HFF-Myc (cell line): ENCODE data around the gene KCNAB1.

Experiments
- DNase-seq: peaks from one replicate; pipeline ENCODE4 v3.0.0-alpha.2; 2011; ENCODE audit warnings: low read depth; ENCODE audit errors: extremely low read depth
- H3K4me3 ChIP-seq: replicated peaks from 2 replicates; pipeline ENCODE4 v1.5.1; 2011; ENCODE audit warnings: low read depth, mild to moderate bottlenecking, control low read depth, low read length
- CTCF ChIP-seq: IDR thresholded peaks from 2 replicates; pipeline ENCODE4 v1.5.1; 2012; ENCODE audit warnings: mild to moderate bottlenecking, low read depth, low read length, control low read depth; ENCODE audit errors: missing control alignments

The KCNAB1 gene

DNA sequence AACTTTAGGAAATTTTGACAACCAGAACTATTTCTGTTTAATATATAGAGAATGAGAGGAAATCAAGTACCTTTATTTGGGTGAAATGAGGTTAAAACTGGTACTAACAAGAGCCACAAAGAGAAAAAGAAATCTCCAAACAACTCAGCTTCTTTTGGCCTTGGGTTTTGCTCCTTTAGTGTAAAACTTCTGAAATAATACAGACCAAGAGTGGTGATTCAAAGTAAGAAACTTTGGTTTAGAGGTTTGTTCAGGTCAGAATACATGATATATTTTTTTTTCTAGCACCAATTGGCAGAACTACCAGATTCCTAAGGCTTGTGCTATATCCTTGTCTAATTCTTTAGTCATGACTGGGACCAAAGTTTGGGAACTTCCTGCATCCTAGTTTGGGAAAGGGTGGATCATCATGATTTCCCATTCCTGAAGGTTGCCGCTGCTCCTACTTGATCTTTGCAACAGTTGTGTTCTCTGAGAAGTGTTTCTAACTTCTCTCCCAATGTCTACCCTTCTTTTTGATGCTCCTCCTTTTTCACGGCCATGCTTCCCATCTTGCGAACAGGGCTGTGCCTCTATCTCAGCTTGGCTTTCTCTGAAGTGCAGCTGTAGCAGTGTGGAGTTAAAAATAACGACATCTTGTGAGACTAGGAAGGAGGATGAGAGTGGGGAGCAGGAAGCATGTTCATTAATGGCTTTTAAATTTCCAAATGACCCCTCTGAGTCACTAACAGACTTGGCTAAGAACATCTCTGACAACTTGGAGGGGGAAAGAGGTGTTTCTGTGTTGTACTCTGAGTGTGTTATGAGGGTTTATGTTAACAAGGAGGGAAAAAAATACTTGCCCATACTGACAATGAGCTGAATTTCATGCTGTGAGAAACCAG is 87.7 kb downstream of the KCNAB1 start:
- H3K4me3 ChIP-seq: no peak overlapping the region
- no peak for TF ChIP-seq CTCF
- no peak for DNase-seq

- TF ChIP-seq CTCF: no peak
- no peak for DNase-seq
- H3K4me3 ChIP-seq: no peak overlapping the region
These were observed 89.4 kb downstream of the KCNAB1 start for GRCh38 chr3:156209631-156210335.

- DNase-seq: no peak
- no peak overlapping the region for H3K4me3 ChIP-seq
- TF ChIP-seq CTCF: no peak
These were observed 91.2 kb downstream of the KCNAB1 start for GRCh38 chr3:156211583-156211982.

DNA sequence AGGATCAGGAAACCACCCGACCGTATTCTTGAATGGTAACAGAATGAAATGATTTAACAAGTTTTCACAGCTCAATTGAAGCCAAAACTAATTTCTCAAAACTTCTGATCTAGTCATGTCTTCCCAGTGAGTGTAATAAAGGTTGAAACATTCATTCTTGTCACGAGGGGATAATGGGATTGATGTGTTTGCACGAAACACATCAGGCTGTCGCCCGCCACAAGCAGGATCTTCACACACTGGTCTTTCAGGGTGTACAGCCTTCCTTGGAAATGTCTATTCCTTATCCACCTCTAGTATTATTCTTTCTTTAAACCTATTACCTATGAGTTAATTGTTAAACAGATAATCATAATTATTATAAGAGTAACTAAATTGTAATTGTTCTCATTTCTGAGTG is 94.3 kb downstream of the KCNAB1 start:
- no peak for DNase-seq

GRCh38 chr3:156215751-156216150 is 95.4 kb downstream of the KCNAB1 start:
- TF ChIP-seq CTCF: no peak
- no peak for DNase-seq
- H3K4me3 ChIP-seq: no peak overlapping the region

More for the DNA sequence above, 94.3 kb downstream of the KCNAB1 start:
- TF ChIP-seq CTCF: no peak
- H3K4me3 ChIP-seq: no peak overlapping the region

DNA sequence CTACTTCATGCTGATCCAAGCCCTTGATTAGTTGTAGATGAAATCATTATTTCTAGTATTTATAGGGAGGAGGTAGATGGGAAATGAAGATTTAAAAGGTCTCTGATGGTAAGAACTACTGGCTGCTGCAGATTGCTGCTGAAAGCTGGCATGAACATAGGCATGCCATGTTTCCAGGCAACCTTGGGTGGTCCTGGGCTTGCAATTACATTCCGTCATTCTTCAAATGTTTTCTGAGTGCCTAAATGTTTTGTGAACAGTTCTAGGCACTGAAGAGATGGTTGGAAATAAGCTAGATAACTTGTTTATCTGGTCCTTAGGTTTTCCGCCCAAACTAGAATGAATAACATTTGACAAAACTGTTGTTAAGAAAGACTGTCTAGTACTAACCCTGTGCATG is 95.8 kb downstream of the KCNAB1 start:
- DNase-seq: no peak
- H3K4me3 ChIP-seq: no peak overlapping the region
- no peak for TF ChIP-seq CTCF
